HepG2 (cell line): ENCODE results near the gene NHERF2. TPM values are rescaled to one million over a fixed set of nuclear protein-coding genes. Genes with fewer than 3 reads are reported as not detected.

Source experiments
- ARHGAP35 ChIP-seq: sonication (generic); formaldehyde crosslinking; IDR thresholded peaks from 2 replicates; pipeline ENCODE4 v1.9.0; 2022; ENCODE audit warnings: mild to moderate bottlenecking, inconsistent platforms, moderate library complexity, missing genetic modification reagents, borderline replicate concordance
- ATF5 ChIP-seq: sonication (generic); formaldehyde crosslinking; IDR thresholded peaks from 2 replicates; pipeline ENCODE4 v1.4.0; 2020; ENCODE audit warnings: mild to moderate bottlenecking, low read depth, missing genetic modification reagents
- DNMT1 ChIP-seq: sonication (generic); formaldehyde crosslinking; IDR thresholded peaks from 2 replicates; pipeline ENCODE4 v1.5.1; 2020; ENCODE audit warnings: mild to moderate bottlenecking, missing genetic modification reagents
- FIP1L1 ChIP-seq: fragments of 200-400 bp; formaldehyde crosslinking; IDR thresholded peaks from 2 replicates; pipeline ENCODE4 v1.6.1; 2018; ENCODE audit warnings: low read depth, mild to moderate bottlenecking, low read length, moderate library complexity, borderline replicate concordance; ENCODE audit not compliant: insufficient read depth
- HIC2 ChIP-seq: sonication (generic); formaldehyde crosslinking; IDR thresholded peaks from 2 replicates; pipeline ENCODE4 v1.9.0; 2022; ENCODE audit warnings: low read depth, missing genetic modification reagents
- ISL2 ChIP-seq: sonication (generic); formaldehyde crosslinking; IDR thresholded peaks from 2 replicates; pipeline ENCODE4 v1.5.0; 2020; ENCODE audit warnings: missing genetic modification reagents
- MAFF ChIP-seq: IDR thresholded peaks from 2 replicates; pipeline ENCODE4 v1.6.1; 2011; ENCODE audit warnings: low read depth, low read length, improper control_type of control experiment
- MAZ ChIP-seq, 2 experiments: sonication (generic) in 1 of 2; formaldehyde crosslinking in 1 of 2; IDR thresholded peaks; 2 replicates each; pipeline versions ENCODE4 v1.5.0 to v1.6.1; 2012 to 2020; ENCODE audit warnings: low read depth in 2 of 2, mild to moderate bottlenecking in 2 of 2, borderline replicate concordance in 1 of 2, improper control_type of control experiment in 1 of 2, low read length in 1 of 2, missing genetic modification reagents in 1 of 2, moderate library complexity in 1 of 2
- MEF2D ChIP-seq: sonication (generic); formaldehyde crosslinking; IDR thresholded peaks from 2 replicates; pipeline ENCODE4 v1.5.1; 2020; ENCODE audit warnings: mild to moderate bottlenecking, missing genetic modification reagents
- NFIB ChIP-seq: sonication (generic); formaldehyde crosslinking; IDR thresholded peaks from 2 replicates; pipeline ENCODE4 v1.9.0; 2021; ENCODE audit warnings: missing genetic modification reagents, mild to moderate bottlenecking, borderline replicate concordance
- PHF5A ChIP-seq: IDR thresholded peaks from one replicate; pipeline ENCODE4 v1.6.1; 2018; ENCODE audit warnings: low read depth, missing genetic modification reagents; ENCODE audit not compliant: unreplicated experiment
- POGK ChIP-seq: sonication (generic); formaldehyde crosslinking; conservative IDR thresholded peaks from 2 replicates; pipeline ENCODE4 v1.8.0; 2022; ENCODE audit warnings: mild to moderate bottlenecking, moderate library complexity, missing genetic modification reagents
- SIX4 ChIP-seq: sonication (generic); formaldehyde crosslinking; IDR thresholded peaks from 2 replicates; pipeline ENCODE4 v1.4.0; 2020; ENCODE audit warnings: missing genetic modification reagents
- SKIL ChIP-seq: sonication (generic); formaldehyde crosslinking; IDR thresholded peaks from 2 replicates; pipeline ENCODE4 v1.8.0; 2022; ENCODE audit warnings: missing genetic modification reagents, mild to moderate bottlenecking, moderate library complexity, borderline replicate concordance
- TBP ChIP-seq: sonication (generic); formaldehyde crosslinking; IDR thresholded peaks from 2 replicates; pipeline ENCODE4 v1.5.0; 2020; ENCODE audit warnings: missing genetic modification reagents
- ZNF180 ChIP-seq: sonication (generic); formaldehyde crosslinking; IDR thresholded peaks from 2 replicates; pipeline ENCODE4 v1.4.0; 2020; ENCODE audit warnings: low read depth, missing genetic modification reagents, borderline replicate concordance
- ZNF253 ChIP-seq: sonication (generic); formaldehyde crosslinking; IDR thresholded peaks from 2 replicates; pipeline ENCODE4 v1.8.0; 2022; ENCODE audit warnings: mild to moderate bottlenecking, missing genetic modification reagents, borderline replicate concordance
- ZNF292 ChIP-seq: sonication (generic); formaldehyde crosslinking; IDR thresholded peaks from 2 replicates; pipeline ENCODE4 v1.8.1; 2022; ENCODE audit warnings: mild to moderate bottlenecking, low read depth, missing genetic modification reagents, borderline replicate concordance
- ZNF557 ChIP-seq: sonication (generic); formaldehyde crosslinking; IDR thresholded peaks from 2 replicates; pipeline ENCODE4 v1.4.0; 2020; ENCODE audit warnings: missing genetic modification reagents
- ZNF644 ChIP-seq: IDR thresholded peaks from 2 replicates; pipeline ENCODE4 v1.6.1; 2016; ENCODE audit warnings: low read depth
- ZNF75D ChIP-seq: sonication (generic); formaldehyde crosslinking; IDR thresholded peaks from 2 replicates; pipeline ENCODE4 v1.8.1; 2023; ENCODE audit warnings: missing genetic modification reagents, mild to moderate bottlenecking, borderline replicate concordance
- ZNF780A ChIP-seq: sonication (generic); formaldehyde crosslinking; IDR thresholded peaks from 2 replicates; pipeline ENCODE4 v1.8.0; 2022; ENCODE audit warnings: mild to moderate bottlenecking, missing genetic modification reagents, moderate library complexity
- ZNF850 ChIP-seq: sonication (generic); formaldehyde crosslinking; conservative IDR thresholded peaks from 2 replicates; pipeline ENCODE4 v1.9.0; 2021; ENCODE audit warnings: mild to moderate bottlenecking, missing genetic modification reagents
- polyA plus RNA-seq, 8 experiments: library from polyadenylated mRNA; depleted of rRNA in 3 of 8; stranded (reverse) in 7 of 8; unstranded in 1 of 8; fragments of >200 nt; fragmentation: Illumina TruSeq in 4 of 8; extraction: Trizol in 4 of 8; gene quantifications; 2 replicates each; pipeline versions ENCODE4 v1.2.1 to v1.2.3, GENCODE V29; 2011 to 2016; ENCODE audit warnings: low read depth in 4 of 8, missing spikeins in 1 of 8, mixed read lengths in 1 of 8; ENCODE audit not compliant: insufficient read depth in 1 of 8
- total RNA-seq, 5 experiments: library from RNA; depleted of rRNA; stranded (reverse); fragments of >200 nt; fragmentation: Illumina TruSeq; extraction: Trizol; gene quantifications; 2 replicates each; pipeline ENCODE4 v1.2.3, GENCODE V29; 2016; ENCODE audit warnings: low read depth in 1 of 5

NHERF2 gene
- total and polyA plus RNA-seq, 2 of the 13 experiments (the other 11 are each of a cell fraction or from before 2014, with no cell fraction given), result 23.7 to 39.3 TPM

- TF ChIP-seq NFIB (CRISPR knock-in tag) (no peak), ARHGAP35 (no peak), ATF5 (no peak), ZNF253 (CRISPR knock-in tag) (no peak), ZNF644 (CRISPR knock-in tag) (no peak), SIX4 (CRISPR knock-in tag) (no peak), PHF5A (CRISPR knock-in tag) (no peak), MAFF (no peak), POGK (no peak), ZNF75D (CRISPR knock-in tag) (no peak), ISL2 (CRISPR knock-in tag) (no peak), MAZ (IDR thresholded peaks at IDR 0.05; ENCODE audit: borderline replicate concordance, low read depth, low read length) (no peak), MAZ (CRISPR knock-in tag; IDR thresholded peaks at IDR 0.05; ENCODE audit: low read depth) (0 out of 2 replicates have a peak, but pooled peaks have one; percentile 11), ZNF850 (CRISPR knock-in tag) (no peak), FIP1L1 (no peak), DNMT1 (CRISPR knock-in tag) (no peak), TBP (no peak), MEF2D (CRISPR knock-in tag) (no peak), ZNF780A (CRISPR knock-in tag) (no peak), HIC2 (no peak), ZNF557 (CRISPR knock-in tag) (no peak), ZNF180 (CRISPR knock-in tag) (no peak), SKIL (CRISPR knock-in tag) (no peak), ZNF292 (CRISPR knock-in tag) (no peak)
Measured at GRCh38 chr16:1984347-1985225, 42.1 kb upstream of the NHERF2 start (continued).
